ENCODE measurements around the gene TMEM43.

The TMEM43 gene

GRCh38 chr3:14188041-14188754 lies 63.3 kb downstream of the TMEM43 start:
- no peak overlapping the region for H3K4me3 ChIP-seq (replicated peaks; ENCODE audit: insufficient read depth, low read length)
- no peak for TF ChIP-seq GABPA (IDR thresholded peaks at IDR 0.05; ENCODE audit: low read depth)
- TF ChIP-seq POLR2AphosphoS5 (IDR thresholded peaks at IDR 0.05; ENCODE audit: low read depth) = no peak
- no peak for TF ChIP-seq SPI1 (IDR thresholded peaks at IDR 0.05; ENCODE audit: borderline replicate concordance, low read depth)
- no peak for TF ChIP-seq CTCF (IDR thresholded peaks at IDR 0.05; ENCODE audit: insufficient read depth, low read length)
- TF ChIP-seq REST (IDR thresholded peaks at IDR 0.05; ENCODE audit: insufficient replicate concordance, low read depth) = no peak
- H3K27ac ChIP-seq (replicated peaks) = no peak overlapping the region
- DNase-seq (ENCODE audit: low read depth in 1 of 2, low spot score in 1 of 2) = no peak
- H3K27me3 ChIP-seq (ENCODE audit: insufficient read depth, poor library complexity, severe bottlenecking) = no peaks in the 10 kb centered on the region

Measured in HL-60 (cell line).